GM18951 (cell line): ENCODE measurements around the gene S100A3.
"Not testable (repeated sequence)": the region's sequence is repeated elsewhere in the genome, so short reads cannot be mapped to it uniquely, and the experiment has no call there.

ENCODE experiments used
- POLR2A ChIP-seq: IDR thresholded peaks from 4 replicates; pipeline ENCODE4 v1.6.1; 2011; ENCODE audit warnings: mild to moderate bottlenecking; ENCODE audit not compliant: insufficient read length, insufficient read depth; ENCODE audit errors: extremely low read depth
- in situ Hi-C: fragments of 300-500 bp; cut with MboI; formaldehyde crosslinking; loops from one replicate; pipeline ENCODE4 v1.12.0; 2022; ENCODE audit warnings: low sequenced_read_pairs, mixed read lengths, inconsistent platforms; ENCODE audit not compliant: unreplicated experiment

S100A3 gene

GRCh38 chr1:153577624-153578051 lies 28.6 kb upstream of the S100A3 start:
- TF ChIP-seq POLR2A = no peak
- in situ Hi-C loops = no loop called here

DNA sequence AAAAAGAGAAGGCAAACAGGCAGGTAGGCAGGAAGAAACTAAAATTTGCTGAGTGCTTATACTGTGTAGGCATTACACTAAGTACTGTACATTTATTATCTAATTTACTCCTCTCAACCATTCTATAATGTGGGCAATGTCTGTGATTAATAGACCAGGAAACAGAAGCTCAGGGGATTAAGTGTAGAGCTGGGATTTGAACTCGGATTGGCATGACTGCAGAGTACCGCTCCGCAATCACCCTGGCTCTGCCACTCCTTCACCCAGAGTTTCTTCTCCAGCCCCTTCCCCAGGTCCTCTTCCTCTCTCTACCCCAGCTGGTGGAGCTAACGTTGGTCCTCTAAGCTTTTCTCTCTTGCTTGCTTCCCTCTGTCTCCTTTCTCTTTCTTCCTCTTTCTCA lies 28.1 kb upstream of the S100A3 start:
- in situ Hi-C loops = no loop called here
- TF ChIP-seq POLR2A = no peak

GRCh38 chr1:153575497-153575896 lies 26.4 kb upstream of the S100A3 start:
- in situ Hi-C loops = not testable (repeated sequence)

DNA sequence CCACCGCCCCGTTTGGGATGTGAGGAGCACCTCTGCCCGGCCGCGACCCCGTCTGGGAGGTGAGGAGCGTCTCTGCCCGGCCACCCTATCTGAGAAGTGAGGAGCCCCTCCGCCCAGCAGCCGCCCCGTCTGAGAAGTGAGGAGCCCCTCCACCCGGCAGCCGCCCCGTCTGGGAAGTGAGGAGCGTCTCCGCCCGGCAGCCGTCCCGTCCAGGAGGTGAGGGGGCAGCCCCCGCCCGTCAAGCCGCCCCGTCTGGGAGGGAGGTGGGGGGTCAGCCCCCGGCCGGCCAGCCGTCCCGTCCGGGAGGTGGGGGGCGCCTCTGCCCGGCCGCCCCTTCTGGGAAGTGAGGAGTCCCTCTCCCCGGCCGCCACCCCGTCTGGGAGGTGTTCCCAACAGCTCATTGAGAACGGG lies 26.0 kb upstream of the S100A3 start:
- in situ Hi-C loops = not testable (repeated sequence)

DNA sequence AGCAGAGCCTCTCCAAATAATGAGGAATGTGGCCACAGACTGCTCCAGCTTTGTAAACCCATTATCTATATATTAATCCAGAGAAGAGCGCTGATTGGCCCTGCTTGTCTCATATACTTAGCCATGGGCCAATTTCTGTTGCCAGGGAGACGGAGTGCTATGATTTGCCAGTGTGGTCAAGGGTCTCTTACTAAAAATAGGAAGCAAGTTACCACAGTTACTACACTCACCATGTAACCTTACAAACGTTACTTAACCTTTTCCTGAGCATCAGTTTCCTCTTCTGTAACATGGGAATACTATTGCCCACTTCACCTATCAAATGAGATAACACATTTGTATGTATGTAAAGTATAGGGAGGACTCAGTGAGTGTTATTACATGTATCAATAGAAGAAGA lies 24.3 kb upstream of the S100A3 start:
- TF ChIP-seq POLR2A = no peak
- in situ Hi-C loops = no loop called here

DNA sequence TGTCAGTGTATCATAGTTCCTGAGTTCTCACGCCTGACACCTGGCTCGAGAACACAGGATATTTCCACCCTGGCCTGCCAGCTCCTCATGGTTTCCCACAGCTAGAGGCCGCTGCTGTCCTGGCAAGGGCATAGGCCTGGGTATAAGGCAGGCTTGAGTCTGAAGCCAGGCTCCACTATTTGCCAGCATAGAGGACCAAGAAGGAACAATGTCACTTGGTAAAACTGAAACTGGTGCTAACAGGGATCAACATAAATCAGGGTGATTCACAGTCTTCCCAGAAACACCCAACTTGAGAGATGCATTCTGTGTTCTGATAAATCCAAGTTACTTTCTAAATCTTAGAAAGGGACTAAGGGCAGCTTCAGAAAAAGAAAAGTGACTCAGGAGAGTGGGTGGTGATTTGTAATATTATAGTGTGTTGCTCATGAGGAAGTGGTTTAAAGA lies 23.5 kb upstream of the S100A3 start:
- no peak for TF ChIP-seq POLR2A
- in situ Hi-C loops = no loop called here

DNA sequence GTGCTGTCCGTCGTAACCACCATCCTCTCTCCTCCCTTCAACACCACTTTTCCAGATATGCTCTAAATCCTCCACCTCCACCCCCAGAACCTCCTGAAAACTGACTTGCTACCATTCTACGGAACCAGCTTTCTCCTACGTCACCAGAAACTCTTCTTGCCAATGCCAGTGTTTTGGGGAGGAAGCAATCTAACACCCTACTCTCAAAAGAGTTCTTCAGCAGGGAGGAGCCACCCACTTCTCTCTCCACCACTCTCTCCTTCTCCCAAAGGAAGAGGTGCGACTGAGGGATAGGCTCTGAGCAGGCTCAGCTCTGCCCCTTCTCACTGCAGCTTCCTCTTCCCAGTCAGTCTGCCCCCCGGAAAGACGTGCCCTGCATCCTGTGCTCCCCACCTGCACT lies 22.6 kb upstream of the S100A3 start:
- in situ Hi-C loops = no loop called here
- TF ChIP-seq POLR2A = no peak

DNA sequence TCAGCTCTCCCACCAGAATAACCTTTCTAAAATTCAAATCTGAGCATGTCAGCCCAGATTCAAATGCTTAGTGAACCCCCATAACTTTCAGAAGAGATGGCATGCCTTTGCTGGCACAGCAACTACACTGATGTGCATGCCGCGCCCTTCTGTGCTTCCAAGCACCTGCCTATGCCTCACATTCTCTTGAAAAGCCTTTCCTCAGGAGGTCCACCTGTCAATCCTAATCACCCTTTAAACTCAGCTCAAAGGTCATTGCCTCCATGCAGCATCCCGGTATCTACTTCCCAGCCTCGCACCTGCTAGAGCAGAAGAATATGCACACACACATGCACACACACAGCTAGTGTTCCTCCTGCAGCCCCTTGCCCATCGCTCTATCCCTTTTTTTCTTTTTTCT lies 21.8 kb upstream of the S100A3 start:
- in situ Hi-C loops = no loop called here
- TF ChIP-seq POLR2A = no peak

- in situ Hi-C loops = no loop called here
- TF ChIP-seq POLR2A = no peak
Observed at GRCh38 chr1:153569465-153569864, 20.4 kb upstream of the S100A3 start.

- in situ Hi-C loops = no loop called here
- TF ChIP-seq POLR2A = no peak
Observed at GRCh38 chr1:153568367-153569099, 19.5 kb upstream of the S100A3 start.

DNA sequence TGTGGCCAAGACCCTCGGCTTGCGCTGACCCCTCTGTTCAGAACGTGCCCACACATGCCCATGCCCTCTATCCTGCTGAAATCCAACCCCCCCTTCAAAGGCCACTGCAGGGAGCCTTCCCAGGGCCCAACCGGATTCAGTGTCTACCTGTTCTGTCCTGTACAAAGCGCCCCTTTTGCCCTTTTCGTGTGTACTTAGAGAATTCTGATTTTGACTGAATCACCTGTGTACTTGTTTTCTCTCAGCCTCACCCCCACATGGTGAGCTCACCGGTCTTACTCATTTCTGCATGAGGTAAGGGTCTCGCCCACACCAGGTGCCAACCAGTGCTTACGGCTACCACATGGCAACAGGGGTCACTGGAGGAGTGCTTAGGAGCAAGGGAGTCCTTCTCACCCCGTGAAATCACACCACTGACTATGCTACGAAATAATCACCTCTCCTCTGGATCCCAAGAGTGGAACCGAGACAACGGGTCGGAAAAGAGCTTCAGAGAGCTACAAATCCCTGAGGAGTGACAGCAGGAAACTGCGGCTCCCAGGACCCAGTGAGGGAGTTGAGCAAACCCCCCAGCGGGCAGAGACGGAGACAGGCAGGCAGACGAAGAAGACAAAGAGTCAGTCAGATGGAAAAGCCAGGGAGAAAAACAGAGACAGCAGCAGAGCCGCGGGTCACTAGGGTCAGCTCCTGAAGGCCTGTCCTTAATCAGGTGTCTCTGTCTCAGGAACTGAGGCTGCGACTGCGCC lies 18.7 kb upstream of the S100A3 start:
- in situ Hi-C loops = no loop called here
- TF ChIP-seq POLR2A = no peak

GRCh38 chr1:153566414-153567371 lies 17.6 kb upstream of the S100A3 start:
- in situ Hi-C loops = no loop called here
- TF ChIP-seq POLR2A = no peak

- in situ Hi-C loops = no loop called here
Observed at GRCh38 chr1:153565529-153566374, 16.7 kb upstream of the S100A3 start, which contains the start of gene S100A2. Gene S100A2, minus strand, starts transcription at chr1:153565844. Its CDS starts 1,967 bp downstream, at chr1:153563877.

More at GRCh38 chr1:153565529-153566374, 16.7 kb upstream of the S100A3 start, which contains the start of gene S100A2:
- no peak for TF ChIP-seq POLR2A
